Activated CD8-positive, alpha-beta memory T cell treated with anti-CD3 and anti-CD28 coated beads, Interleukin-2, amount 50 U/mL, for 24 hours (primary cell): ENCODE measurements around the gene PABPC1L.

Experiments used
- DNase-seq: peaks from one replicate; pipeline ENCODE4 v3.0.0-alpha.2; 2020; ENCODE audit errors: extremely low read depth

PABPC1L gene

GRCh38 chr20:44966030-44966961 is 56.4 kb downstream of the PABPC1L start, which contains the start of gene STK4:
Gene STK4, plus strand, starts transcription at chr20:44966512. Its CDS starts 57 bp downstream, at chr20:44966569.
- DNase-seq: peak; percentile 85

- DNase-seq: no peak
Measured at GRCh38 chr20:44967207-44967807, 57.4 kb downstream of the PABPC1L start.

GRCh38 chr20:44969300-44969894 is 59.5 kb downstream of the PABPC1L start:
- no peak for DNase-seq

- no peak for DNase-seq
Measured at GRCh38 chr20:44970243-44970757, 60.4 kb downstream of the PABPC1L start.

GRCh38 chr20:44973053-44973452 is 63.2 kb downstream of the PABPC1L start:
- DNase-seq: no peak

- DNase-seq: no peak
Measured at GRCh38 chr20:44976698-44977097, 66.8 kb downstream of the PABPC1L start.

- no peak for DNase-seq
Measured at GRCh38 chr20:44979090-44979621, 69.3 kb downstream of the PABPC1L start.

- no peak for DNase-seq
Measured at GRCh38 chr20:44981736-44982406, 72.0 kb downstream of the PABPC1L start.

GRCh38 chr20:44983093-44983674 is 73.3 kb downstream of the PABPC1L start:
- DNase-seq: no peak

GRCh38 chr20:44988631-44989171 is 78.8 kb downstream of the PABPC1L start:
- DNase-seq: no peak
